Measurements from ENCODE around the gene SNX8.

- TF ChIP-seq CTCF (IDR thresholded peaks at IDR 0.05; ENCODE audit: control extremely low read depth in 1 of 3, insufficient read depth in 1 of 3, low read depth in 1 of 3, low read length in 3 of 3) (no peak), EGR1 (IDR thresholded peaks at IDR 0.05; ENCODE audit: borderline replicate concordance, low read depth, low read length) (no peak), POLR2A (IDR thresholded peaks at IDR 0.05; ENCODE audit: control extremely low read depth in 1 of 2, low read depth in 2 of 2, low read length in 2 of 2) (no peak), RXRA (IDR thresholded peaks at IDR 0.05; ENCODE audit: insufficient read depth, low read depth, low read length) (no peak), POU5F1 (IDR thresholded peaks at IDR 0.05; ENCODE audit: low read depth, low read length) (no peak), POLR2AphosphoS5 (IDR thresholded peaks at IDR 0.05; ENCODE audit: low read depth, low read length) (no peak), RAD21 (IDR thresholded peaks at IDR 0.05 in 1 of 2, conservative IDR thresholded peaks at IDR 0.05 in 1 of 2; ENCODE audit: low read depth in 2 of 2, low read length in 2 of 2) (no peak), CEBPB (IDR thresholded peaks at IDR 0.05; ENCODE audit: low read depth, low read length) (no peak), PHF8 (conservative IDR thresholded peaks at IDR 0.05; ENCODE audit: low read depth, low read length) (no peak)
Measured at GRCh38 chr7:2256306-2257045, 57.8 kb downstream of the SNX8 start.
